ENCODE data around the gene MED31.

DNA sequence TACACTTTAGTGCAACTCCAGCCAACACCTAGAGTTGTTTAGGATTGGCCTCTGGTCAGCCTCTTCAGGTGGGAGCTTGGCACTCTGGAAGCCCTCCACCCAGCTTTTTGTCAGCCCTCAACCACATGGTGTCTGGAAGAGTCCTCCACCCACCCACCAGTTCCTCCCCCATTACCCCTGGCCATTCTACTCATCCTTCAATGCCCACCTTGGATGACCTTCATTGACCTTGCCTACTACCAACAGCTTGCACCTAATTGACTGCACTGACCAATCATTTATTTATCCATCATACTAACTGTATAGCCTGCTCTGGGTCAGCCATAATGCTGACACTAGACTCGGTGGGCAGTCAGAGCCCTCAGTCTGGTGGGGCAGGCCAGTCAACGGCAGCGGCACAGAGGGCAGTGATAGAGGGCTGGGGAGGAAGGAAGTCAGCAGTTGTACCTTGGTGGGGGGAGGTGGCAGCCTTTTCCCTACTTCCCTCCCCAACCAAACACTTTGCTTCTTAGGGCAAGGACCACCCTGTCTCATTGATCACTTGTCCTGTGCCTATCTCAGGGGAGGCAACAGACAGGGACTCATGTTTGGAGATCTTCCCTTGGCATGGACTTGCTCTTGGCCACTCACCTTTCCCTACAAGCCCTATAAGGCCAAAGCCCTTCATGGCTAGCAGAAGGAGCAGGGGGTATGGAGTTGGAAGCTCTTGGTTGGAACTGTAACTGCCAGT, 32.5 kb upstream of the MED31 start:
- TF ChIP-seq CTCF (conservative IDR thresholded peaks at IDR 0.05) (no peak), EZH2 (IDR thresholded peaks at IDR 0.05; ENCODE audit: low read depth) (no peak)

Data from PC-9 (cell line).